Activated T-cell treated with anti-CD3 and anti-CD28 coated beads, Interleukin-2, amount 50 U/mL, for 4 hours (primary cell): ENCODE measurements around the gene DNAH14. TPM values are rescaled to one million over a fixed set of nuclear protein-coding genes. Genes with fewer than 3 reads are reported as not detected.

Source experiments
- ATAC-seq, 2 donors: fragments of 200-7000 bp; cut with Tn5 transposase; one replicate each; pipeline ENCODE4 v1.10.0; 2021
- DNase-seq: peaks from one replicate; pipeline ENCODE4 v3.0.0-alpha.2; 2020
- H3K27me3 Mint-ChIP-seq: one replicate; pipeline ENCODE4 v1.8.0; 2021; ENCODE audit warnings: low read depth, mixed read lengths
- H3K36me3 Mint-ChIP-seq: one replicate; pipeline ENCODE4 v1.8.0; 2022; ENCODE audit warnings: mixed read lengths; ENCODE audit not compliant: insufficient read depth
- H3K4me1 Mint-ChIP-seq: one replicate; pipeline ENCODE4 v1.8.0; 2021; ENCODE audit warnings: low read depth, mixed read lengths
- H3K4me3 Mint-ChIP-seq: one replicate; pipeline ENCODE4 v1.8.0; 2021; ENCODE audit warnings: mild to moderate bottlenecking, moderate library complexity, mixed read lengths
- H3K9me3 Mint-ChIP-seq: one replicate; pipeline ENCODE4 v1.8.0; 2021; ENCODE audit warnings: mixed read lengths
- total RNA-seq, 3 donors: library from RNA; stranded (reverse); gene quantifications; one replicate each; pipeline ENCODE4 v1.2.1, GENCODE V29; 2021

DNAH14 gene
- total RNA-seq, 3 donors from 2014 or later: 0.29 to 0.83 (median 0.41) TPM

DNA sequence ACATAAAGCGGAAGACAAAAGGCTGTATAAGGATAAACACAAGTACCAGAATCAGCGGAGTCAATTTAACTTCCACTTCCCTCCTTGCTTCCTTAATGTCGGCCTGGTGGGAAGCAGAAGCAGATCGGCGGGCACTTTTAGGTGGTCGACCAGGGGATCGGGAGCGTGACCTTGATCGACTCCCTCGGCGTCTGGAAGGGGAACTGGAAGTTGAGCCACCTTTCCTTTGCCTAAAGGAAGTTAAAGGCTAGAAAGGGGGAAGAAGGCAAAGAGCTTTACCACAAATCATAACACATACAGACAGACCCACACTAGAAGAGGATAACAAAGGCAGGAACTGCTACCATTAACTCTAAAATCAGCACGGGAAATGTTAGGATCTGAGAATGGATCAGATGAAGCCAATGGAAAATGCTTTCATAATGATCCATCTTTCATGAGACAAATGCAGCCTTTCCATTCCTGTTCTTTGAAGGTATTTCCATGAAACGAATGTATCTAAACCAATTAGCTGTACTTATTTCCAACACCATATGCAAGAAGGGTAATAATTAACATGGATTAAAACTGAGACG lies 492.6 kb downstream of the DNAH14 start:
- no peak for ATAC-seq
- Mint-ChIP-seq H3K4me3 (no peak overlapping the region), H3K4me1 (peaks cover 56% of the 10 kb centered on the region), H3K9me3 (no peaks in the 10 kb centered on the region), H3K36me3 (peaks cover 24% of the 10 kb centered on the region), H3K27me3 (no peaks in the 10 kb centered on the region)
- no peak for DNase-seq

GRCh38 chr1:225422795-225423517 lies 493.5 kb downstream of the DNAH14 start:
- Mint-ChIP-seq H3K4me3 (no peak overlapping the region), H3K9me3 (no peaks in the 10 kb centered on the region), H3K4me1 (peaks cover 54% of the 10 kb centered on the region), H3K27me3 (no peaks in the 10 kb centered on the region), H3K36me3 (peaks cover 20% of the 10 kb centered on the region)
- DNase-seq (no peak), ATAC-seq (no peak)

DNA sequence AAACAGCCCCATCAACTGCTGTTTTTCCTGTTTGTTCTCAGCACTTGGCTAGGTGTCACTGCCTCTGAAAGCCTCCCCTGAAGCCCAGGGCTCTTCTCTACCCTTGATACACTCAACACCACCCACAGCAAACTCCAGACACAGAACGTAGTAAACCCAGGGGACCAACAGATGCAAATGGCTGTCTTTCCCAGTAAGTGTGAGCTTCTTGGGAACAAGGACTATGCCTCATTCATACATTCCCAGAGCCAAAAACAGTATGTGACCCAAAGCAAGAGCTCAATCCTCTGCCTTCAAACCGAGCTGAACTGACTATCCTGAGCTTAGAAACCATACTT lies 494.0 kb downstream of the DNAH14 start:
- Mint-ChIP-seq H3K36me3 (peaks cover 17% of the 10 kb centered on the region), H3K27me3 (no peaks in the 10 kb centered on the region), H3K4me3 (no peak overlapping the region), H3K4me1 (peaks cover 54% of the 10 kb centered on the region), H3K9me3 (no peaks in the 10 kb centered on the region)
- ATAC-seq (no peak), DNase-seq (no peak)

DNA sequence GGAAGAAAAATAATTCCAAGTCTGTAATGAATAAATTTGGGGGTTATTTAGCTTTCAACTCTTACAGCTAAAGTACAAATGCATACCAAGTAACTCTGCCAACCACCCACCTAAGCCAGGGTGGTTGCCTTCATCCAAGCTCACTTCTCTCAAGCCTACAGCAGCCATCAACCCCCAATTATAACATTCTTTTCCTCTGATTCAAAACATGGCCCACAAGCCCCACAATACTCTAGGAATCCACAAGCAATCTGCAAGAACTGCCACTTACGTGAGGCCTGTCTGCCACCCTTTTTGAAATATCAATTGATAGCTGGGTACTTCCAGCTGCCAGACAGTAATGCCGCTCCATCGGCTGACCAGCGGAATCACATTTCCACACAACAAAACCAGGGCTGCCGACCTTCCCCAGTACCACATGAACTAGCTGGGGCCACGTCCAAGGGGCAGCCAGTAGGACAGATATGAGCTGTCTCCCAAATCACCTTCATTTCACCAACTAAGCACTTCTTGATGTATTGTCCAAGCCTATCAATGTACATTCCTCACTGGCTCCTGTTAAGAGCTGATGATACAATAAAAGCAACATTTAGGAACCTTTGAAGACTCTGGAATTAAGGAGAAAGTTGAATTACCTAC lies 495.2 kb downstream of the DNAH14 start:
- H3K27me3 Mint-ChIP-seq: no peaks in the 10 kb centered on the region
- ATAC-seq: no peak
- peaks cover 10% of the 10 kb centered on the region for H3K36me3 Mint-ChIP-seq
- H3K9me3 Mint-ChIP-seq: no peaks in the 10 kb centered on the region
- DNase-seq: no peak
- H3K4me3 Mint-ChIP-seq: peak overlapping the region; percentile 37
- peaks cover 59% of the 10 kb centered on the region for H3K4me1 Mint-ChIP-seq

- no peaks in the 10 kb centered on the region for H3K27me3 Mint-ChIP-seq
- H3K4me3 Mint-ChIP-seq: peak overlapping the region; percentile 89
- H3K9me3 Mint-ChIP-seq: no peaks in the 10 kb centered on the region
- ATAC-seq (no peak), DNase-seq (no peak)
- peaks cover 59% of the 10 kb centered on the region for H3K4me1 Mint-ChIP-seq
- H3K36me3 Mint-ChIP-seq: peaks cover 8% of the 10 kb centered on the region
Observed at GRCh38 chr1:225425201-225425786, 495.8 kb downstream of the DNAH14 start.

DNA sequence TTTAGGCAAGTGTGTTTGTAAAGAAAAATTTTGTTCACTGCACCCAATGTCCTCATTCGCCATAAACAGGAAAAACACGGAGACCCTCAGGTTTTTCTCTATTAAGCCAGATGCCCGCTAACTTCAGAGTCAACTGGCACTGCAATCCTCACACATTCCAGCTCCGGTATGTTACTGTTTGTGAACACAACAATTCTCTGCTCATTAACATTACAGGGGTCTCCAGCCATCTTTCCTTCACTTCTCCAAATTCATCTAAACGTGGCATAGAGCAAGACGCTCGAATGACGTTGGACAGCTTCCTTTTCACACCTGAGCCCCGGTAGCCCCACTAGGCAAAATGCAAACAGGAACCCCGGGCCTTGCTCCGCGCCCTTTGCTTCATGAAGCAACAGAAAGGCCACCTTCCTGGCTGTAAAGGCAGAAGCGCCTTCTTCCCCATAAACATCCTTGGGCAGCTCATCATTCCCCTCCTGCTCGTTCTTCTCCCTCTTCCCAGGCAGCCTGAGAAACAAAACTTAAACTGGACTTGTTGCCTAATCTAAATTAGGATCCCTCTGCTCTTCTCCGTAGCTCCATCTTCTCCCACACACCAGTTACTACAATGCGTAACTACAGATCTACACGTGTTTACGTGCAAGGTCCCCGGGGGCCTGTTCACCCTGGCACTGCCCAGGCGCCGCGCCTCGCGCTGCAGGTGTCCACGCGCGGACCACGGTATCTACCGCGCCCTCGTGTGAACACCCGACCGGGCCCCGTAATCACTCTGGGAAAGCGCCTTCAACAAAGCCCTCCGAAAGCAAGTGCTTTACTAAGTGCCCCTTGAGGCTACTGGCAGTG lies 497.1 kb downstream of the DNAH14 start:
- Mint-ChIP-seq H3K9me3 (no peaks in the 10 kb centered on the region), H3K4me1 (peaks cover 60% of the 10 kb centered on the region), H3K4me3 (peak overlapping the region; percentile 89), H3K27me3 (no peaks in the 10 kb centered on the region), H3K36me3 (peaks cover 7% of the 10 kb centered on the region)
- no peak for DNase-seq
- ATAC-seq: no peak

DNA sequence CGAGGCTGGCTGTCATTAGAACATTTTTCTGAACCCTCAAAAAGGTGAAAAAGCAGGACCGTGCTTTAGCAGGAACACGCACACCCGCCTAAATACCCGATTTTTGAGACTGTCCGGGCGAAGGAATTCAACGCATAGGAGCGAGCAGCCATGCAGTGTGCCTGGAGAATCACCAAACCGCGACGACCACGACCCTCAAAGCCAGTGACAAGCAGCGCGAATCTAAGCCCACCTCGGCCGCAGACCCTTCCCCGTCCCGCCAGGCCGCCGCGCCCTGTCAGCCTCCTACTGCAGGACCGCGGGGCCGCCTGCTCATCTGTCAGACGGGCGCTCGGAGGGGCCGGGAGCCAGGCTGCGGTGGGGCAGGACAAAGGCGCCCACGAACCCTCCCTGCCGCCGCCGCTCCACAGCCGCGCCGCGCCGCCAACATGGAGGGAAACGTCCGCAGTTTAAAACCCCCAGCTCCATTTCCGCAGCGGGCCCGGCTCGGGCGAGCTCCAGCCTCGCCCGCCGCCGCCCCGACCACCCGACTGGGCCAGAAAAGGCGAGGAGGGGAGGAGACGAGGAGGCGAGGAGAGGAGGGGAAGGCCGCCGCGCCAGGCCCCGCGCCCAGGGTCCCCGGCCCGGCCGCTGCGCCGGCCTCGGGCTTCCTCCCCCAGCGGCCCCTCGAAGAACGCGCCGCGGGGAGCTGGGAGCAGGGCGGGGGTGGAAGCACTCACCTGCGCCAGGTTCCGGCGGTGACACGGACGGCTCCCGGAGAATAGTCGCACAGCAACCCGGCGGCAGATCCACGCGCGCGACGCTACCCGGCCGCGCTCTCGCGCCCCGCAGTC lies 498.0 kb downstream of the DNAH14 start, which contains the start of gene LBR:
Gene LBR (minus strand): TSS at position 804 of the 833 bp plus-strand sequence. CDS start 3,963 bp downstream, outside the sequence.
- Mint-ChIP-seq H3K27me3 (no peaks in the 10 kb centered on the region), H3K4me1 (peaks cover 54% of the 10 kb centered on the region), H3K4me3 (peak within 1 kb of the TSS; percentile 89), H3K36me3 (peaks cover 2% of the 10 kb centered on the region), H3K9me3 (no peaks in the 10 kb centered on the region)
- ATAC-seq (peak; percentile 39 to 49), DNase-seq (peak; percentile 20)

- Mint-ChIP-seq H3K36me3 (no peaks in the 10 kb centered on the region), H3K4me3 (peak overlapping the region; percentile 89), H3K27me3 (no peaks in the 10 kb centered on the region), H3K9me3 (no peaks in the 10 kb centered on the region), H3K4me1 (peaks cover 46% of the 10 kb centered on the region)
- ATAC-seq (peak; percentile 91 to 94), DNase-seq (peak; percentile 89)
Observed at GRCh38 chr1:225428068-225428880, 498.8 kb downstream of the DNAH14 start.

DNA sequence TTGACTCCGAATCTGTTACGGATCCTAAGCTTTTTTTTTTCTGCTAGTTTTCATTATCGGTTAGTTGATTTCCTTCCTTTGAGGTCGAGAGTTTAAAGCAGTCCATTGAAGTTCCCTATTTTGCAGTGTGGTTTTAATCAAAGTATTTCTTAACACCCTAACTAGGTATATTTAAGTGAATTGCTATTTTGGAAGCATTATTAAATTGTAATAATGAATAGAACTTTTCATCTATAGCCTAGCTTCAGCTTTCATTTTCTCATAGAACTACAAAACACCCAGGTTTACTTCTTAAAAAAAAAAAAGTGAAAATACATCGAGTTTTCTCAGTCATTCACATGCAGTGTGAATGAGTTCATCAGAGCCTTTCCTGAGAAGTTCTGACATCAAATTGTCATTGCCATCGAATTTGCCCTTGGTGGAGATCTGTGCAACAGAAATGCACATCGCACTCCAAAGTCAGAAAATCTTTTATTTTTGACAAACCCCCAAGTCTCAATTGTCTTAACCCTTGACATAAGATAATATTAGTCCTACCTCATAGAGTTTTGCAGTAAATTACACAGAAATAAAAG lies 499.5 kb downstream of the DNAH14 start:
- Mint-ChIP-seq H3K4me1 (peaks cover 39% of the 10 kb centered on the region), H3K27me3 (no peaks in the 10 kb centered on the region), H3K4me3 (peak overlapping the region; percentile 89), H3K9me3 (no peaks in the 10 kb centered on the region), H3K36me3 (no peaks in the 10 kb centered on the region)
- no peak for DNase-seq
- no peak for ATAC-seq

DNA sequence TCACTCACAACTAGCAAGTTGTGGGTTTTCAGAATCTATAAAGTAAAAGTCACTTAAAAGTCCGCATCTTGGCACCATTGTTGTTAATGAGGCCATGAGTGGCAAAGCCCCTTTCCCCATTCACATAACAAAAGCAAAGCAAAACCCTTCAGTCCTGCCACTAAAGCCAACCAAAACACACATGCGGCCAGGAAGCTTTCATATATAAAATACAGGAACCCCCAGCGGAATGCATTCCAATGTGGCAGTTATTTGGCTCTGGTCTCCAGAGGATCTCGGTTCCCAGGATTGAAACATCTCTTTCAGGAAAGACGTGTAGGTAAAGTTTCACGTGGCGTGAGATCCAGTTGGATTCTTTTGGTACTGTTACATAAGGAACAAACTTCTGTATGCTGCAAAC lies 500.8 kb downstream of the DNAH14 start:
- Mint-ChIP-seq H3K36me3 (no peaks in the 10 kb centered on the region), H3K4me3 (no peak overlapping the region), H3K4me1 (peaks cover 25% of the 10 kb centered on the region), H3K27me3 (no peaks in the 10 kb centered on the region), H3K9me3 (no peaks in the 10 kb centered on the region)
- no peak for DNase-seq
- ATAC-seq: no peak

- Mint-ChIP-seq H3K27me3 (no peaks in the 10 kb centered on the region), H3K4me3 (no peak overlapping the region), H3K9me3 (no peaks in the 10 kb centered on the region), H3K4me1 (peaks cover 19% of the 10 kb centered on the region), H3K36me3 (no peaks in the 10 kb centered on the region)
- ATAC-seq (no peak), DNase-seq (no peak)
Observed at GRCh38 chr1:225431081-225431863, 501.8 kb downstream of the DNAH14 start.

DNA sequence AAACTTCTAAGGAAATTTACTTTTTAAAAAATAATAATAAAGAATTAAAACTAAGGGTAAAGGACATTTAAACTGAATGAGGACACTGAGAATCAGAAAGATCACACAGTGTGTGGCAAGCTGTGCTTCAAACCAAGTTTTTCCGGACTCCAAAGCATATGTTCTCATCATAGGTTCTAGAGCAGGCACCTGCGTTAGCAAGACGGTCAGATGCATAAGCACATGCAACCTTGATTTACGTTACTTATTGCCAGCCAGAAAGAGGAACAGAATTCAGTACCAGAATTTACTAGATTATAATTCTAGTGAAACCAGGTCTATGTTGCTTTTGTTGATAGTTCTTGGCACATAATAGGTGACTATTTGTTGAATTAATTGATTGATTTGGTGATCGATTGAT lies 504.6 kb downstream of the DNAH14 start:
- H3K36me3 Mint-ChIP-seq: no peaks in the 10 kb centered on the region
- DNase-seq (no peak), ATAC-seq (no peak)
- H3K27me3 Mint-ChIP-seq: no peaks in the 10 kb centered on the region
- H3K9me3 Mint-ChIP-seq: no peaks in the 10 kb centered on the region
- H3K4me3 Mint-ChIP-seq: no peak overlapping the region
- H3K4me1 Mint-ChIP-seq: peaks cover 10% of the 10 kb centered on the region
